HFFc6 (cell line): ENCODE results near the gene NSDHL. TPM values are rescaled to one million over a fixed set of nuclear protein-coding genes. Genes with fewer than 3 reads are reported as not detected.

Experiments
- DNase-seq: peaks from one replicate; pipeline ENCODE4 v3.0.0-alpha.2; 2018
- H3K27ac Mint-ChIP-seq: 2 replicates; pipeline ENCODE4 v1.8.0; 2020; ENCODE audit warnings: mild to moderate bottlenecking, mixed read lengths
- H3K27me3 Mint-ChIP-seq: 2 replicates; pipeline ENCODE4 v1.8.0; 2021; ENCODE audit warnings: mild to moderate bottlenecking, moderate library complexity, mixed read lengths; ENCODE audit not compliant: insufficient read depth
- H3K36me3 Mint-ChIP-seq: 2 replicates; pipeline ENCODE4 v1.8.0; 2021; ENCODE audit warnings: low read depth, mixed read lengths
- H3K4me1 Mint-ChIP-seq: 2 replicates; pipeline ENCODE4 v1.8.0; 2020; ENCODE audit warnings: low read depth, mixed read lengths
- H3K4me3 Mint-ChIP-seq: 2 replicates; pipeline ENCODE4 v1.8.0; 2020; ENCODE audit warnings: mild to moderate bottlenecking, moderate library complexity, mixed read lengths
- H3K9me3 Mint-ChIP-seq: 2 replicates; pipeline ENCODE4 v1.8.0; 2020; ENCODE audit warnings: mild to moderate bottlenecking, mixed read lengths
- CTCF ChIP-seq: fragments of 200-600 bp; sonication (generic); IDR thresholded peaks from 2 replicates; pipeline ENCODE4 v1.5.0; 2021; ENCODE audit warnings: antibody characterized with exemption, mild to moderate bottlenecking
- total RNA-seq, 6 experiments: library from RNA; stranded (reverse); fragmentation: NEBNext Ultra II Directional; extraction: Animal tissue kit (Norgen Biotek cat#: 25700); gene quantifications; 2 replicates in 1 of 6; 3 replicates in 5 of 6; pipeline ENCODE4 v1.2.3, GENCODE V29; 2021

Gene NSDHL
- total RNA-seq, 6 experiments from 2014 or later: 18.4 to 20.0 (median 19.1) TPM

- Mint-ChIP-seq H3K9me3 (no peaks in the 10 kb centered on the region), H3K36me3 (no peaks in the 10 kb centered on the region), H3K27ac (no peak overlapping the region), H3K4me1 (peaks cover 2% of the 10 kb centered on the region), H3K27me3 (peaks cover 1% of the 10 kb centered on the region; the same call in 1 of the 2 replicates), H3K4me3 (no peak overlapping the region)
- TF ChIP-seq CTCF: no peak
- DNase-seq: no peak
Observed at GRCh38 chrX:152901816-152902501, 71.1 kb downstream of the NSDHL start.

GRCh38 chrX:152902502-152902820 lies 71.6 kb downstream of the NSDHL start:
- H3K27me3 Mint-ChIP-seq: peaks cover 3% of the 10 kb centered on the region; the same call in 1 of the 2 replicates
- H3K9me3 Mint-ChIP-seq: no peaks in the 10 kb centered on the region
- no peaks in the 10 kb centered on the region for H3K36me3 Mint-ChIP-seq
- H3K4me1 Mint-ChIP-seq: no peaks in the 10 kb centered on the region
- no peak overlapping the region for H3K4me3 Mint-ChIP-seq
- DNase-seq: no peak
- no peak for TF ChIP-seq CTCF
- no peak overlapping the region for H3K27ac Mint-ChIP-seq

GRCh38 chrX:152903589-152903988 lies 72.7 kb downstream of the NSDHL start:
- Mint-ChIP-seq H3K27me3 (peaks cover 4% of the 10 kb centered on the region; the same call in 1 of the 2 replicates), H3K4me1 (no peaks in the 10 kb centered on the region), H3K27ac (no peak overlapping the region), H3K4me3 (no peak overlapping the region), H3K36me3 (no peaks in the 10 kb centered on the region), H3K9me3 (no peaks in the 10 kb centered on the region)
- no peak for DNase-seq
- TF ChIP-seq CTCF: no peak

GRCh38 chrX:152904151-152905080 lies 73.6 kb downstream of the NSDHL start:
- Mint-ChIP-seq H3K36me3 (no peaks in the 10 kb centered on the region), H3K4me1 (no peaks in the 10 kb centered on the region), H3K4me3 (no peak overlapping the region), H3K27ac (no peak overlapping the region), H3K27me3 (peaks cover 4% of the 10 kb centered on the region; the same call in 1 of the 2 replicates), H3K9me3 (no peaks in the 10 kb centered on the region)
- peak; percentile 52 for DNase-seq
- peak; percentile 83 for TF ChIP-seq CTCF

- Mint-ChIP-seq H3K4me3 (no peak overlapping the region), H3K36me3 (no peaks in the 10 kb centered on the region), H3K27ac (no peak overlapping the region), H3K4me1 (no peaks in the 10 kb centered on the region), H3K9me3 (no peaks in the 10 kb centered on the region), H3K27me3 (peaks cover 4% of the 10 kb centered on the region; the same call in 1 of the 2 replicates)
- no peak for TF ChIP-seq CTCF
- DNase-seq: no peak
Observed at GRCh38 chrX:152905081-152905420, 74.2 kb downstream of the NSDHL start.
